ENCODE data around the gene HEATR5B. TPM values are rescaled to one million over a fixed set of nuclear protein-coding genes. Genes with fewer than 3 reads are reported as not detected.

Gene HEATR5B
- total and polyA plus RNA-seq, 2 of the 8 experiments (the other 6 are each of a cell fraction or from before 2014, with no cell fraction given): 7.0 to 12.6 TPM

GRCh38 chr2:37085731-37086147, 1.6 kb upstream of the HEATR5B start:
- H2BK12ac ChIP-seq (ENCODE audit: low read depth, low read length): no peak overlapping the region
- no peak overlapping the region for H2BK20ac ChIP-seq (ENCODE audit: low read length)
- H3K9me3 ChIP-seq (ENCODE audit: insufficient read depth in 2 of 2, low read depth in 1 of 2, low read length in 1 of 2): no peaks in the 10 kb centered on the region
- no peak for FAIRE-seq
- H2AFZ ChIP-seq (ENCODE audit: low read length): no peak overlapping the region
- WGBS, 2 experiments (ENCODE audit: extremely low coverage in 1 of 2, insufficient coverage in 1 of 2, insufficient read length in 1 of 2, insufficient replicate concordance in 2 of 2, low coverage in 1 of 2, low lambda C conversion rate in 2 of 2, missing lambda C conversion rate in 1 of 2): 83% methylated on average over 1 of the region's 1 CpG; no CpG with 5 or more reads in 1 of the 2 experiments
- TF ChIP-seq NANOG (IDR thresholded peaks at IDR 0.05; ENCODE audit: insufficient read depth, low read depth, low read length, poor library complexity, severe bottlenecking) (no peak), KDM5A (IDR thresholded peaks at IDR 0.05; ENCODE audit: low read length) (no peak), SIX5 (IDR thresholded peaks at IDR 0.05; ENCODE audit: low read depth, low read length) (no peak), KDM1A (IDR thresholded peaks at IDR 0.05; ENCODE audit: borderline replicate concordance, low read length) (no peak)
- H3K27me3 ChIP-seq (replicated peaks in 1 of 4; ENCODE audit: control insufficient read depth in 3 of 4, extremely low read depth in 1 of 4, insufficient read depth in 3 of 4, low read length in 3 of 4): no peaks in the 10 kb centered on the region
- peaks cover 0 to 3% (median 0%) of the 10 kb centered on the region in 4 experiments; a peak in 1 of 8 replicates for H3K36me3 ChIP-seq (ENCODE audit: control insufficient read depth in 2 of 4, insufficient read depth in 4 of 4, low read length in 3 of 4)
- H2BK15ac ChIP-seq (ENCODE audit: low read length): no peak overlapping the region
- H4K8ac ChIP-seq (ENCODE audit: extremely low read depth, insufficient read depth, low read length): no peak overlapping the region
- H3K23me2 ChIP-seq (ENCODE audit: low read depth, low read length): peaks cover 8% of the 10 kb centered on the region
- ChIA-PET POLR2A (ENCODE audit: partially characterized antibody) (interaction anchor here (0.7 kb wide), 1 partner anchor 11 kb away, joined by 3 read pairs; no protein-coding TSS in a partner anchor), CTCF (ENCODE audit: partially characterized antibody) (interaction anchor here (0.7 to 1.1 kb wide), 2 partner anchors 83 to 306 kb away, joined by 3 read pairs; no protein-coding TSS in a partner anchor)
- no peaks in the 10 kb centered on the region for H3K79me1 ChIP-seq (ENCODE audit: low read depth, low read length)
- no peak overlapping the region for H3K18ac ChIP-seq (ENCODE audit: extremely low read depth, low read length)
- no peak overlapping the region for H3K56ac ChIP-seq (replicated peaks; ENCODE audit: insufficient read length, low read depth, low read length)
- H3K4me1 ChIP-seq (replicated peaks in 1 of 4; ENCODE audit: control insufficient read depth in 3 of 4, insufficient read depth in 4 of 4, low read length in 3 of 4): peaks cover 0 to 4% (median 2%) of the 10 kb centered on the region in 4 experiments; a peak in 2 of 7 replicates
- H3K23ac ChIP-seq (ENCODE audit: insufficient read length): no peak overlapping the region
- H3K4me2 ChIP-seq (ENCODE audit: insufficient read depth in 1 of 2, low read depth in 2 of 2, low read length in 2 of 2): no peak overlapping the region; a peak in 1 of 4 replicates
- no peaks in the 10 kb centered on the region for H3K79me2 ChIP-seq (ENCODE audit: control insufficient read depth in 1 of 2, insufficient read depth in 2 of 2, low read length in 2 of 2)
- no peak overlapping the region for H3K4ac ChIP-seq (replicated peaks; ENCODE audit: insufficient read length, low read depth, low read length)
- peaks cover 0 to 3% of the 10 kb centered on the region in 2 experiments for H4K20me1 ChIP-seq (replicated peaks in 1 of 2; ENCODE audit: control insufficient read depth in 1 of 2, insufficient read depth in 2 of 2, low read length in 2 of 2)
- no peak overlapping the region for H4K5ac ChIP-seq (ENCODE audit: insufficient read length, low read depth, low read length)
- H3K4me3 ChIP-seq (ENCODE audit: extremely low read depth in 1 of 4, insufficient read depth in 2 of 4, low read depth in 3 of 4, low read length in 4 of 4): no peak overlapping the region
- no peak overlapping the region for H2AK5ac ChIP-seq (ENCODE audit: low read depth, low read length)
- no peak overlapping the region for H4K91ac ChIP-seq (replicated peaks; ENCODE audit: insufficient read length, low read length)
- no peak overlapping the region for H3K9ac ChIP-seq (replicated peaks in 1 of 4; ENCODE audit: extremely low read depth in 1 of 4, low read depth in 3 of 4, low read length in 3 of 4)
- no peak for DNase-seq (ENCODE audit: low read depth in 1 of 2, low spot score in 2 of 2)
- H3K14ac ChIP-seq (ENCODE audit: insufficient read length): no peak overlapping the region
- no peak overlapping the region for H2BK5ac ChIP-seq (ENCODE audit: low read depth, low read length)
- no peak overlapping the region for H2BK120ac ChIP-seq (replicated peaks; ENCODE audit: low read depth, low read length)
- no peak overlapping the region for H3K27ac ChIP-seq (ENCODE audit: low read depth, low read length)

Measured in H1 (cell line).